NB4 (cell line): ENCODE measurements around the gene TLK1.

Experiments
- DNase-seq: peaks from one replicate; pipeline ENCODE4 v3.0.0; 2010; ENCODE audit warnings: low read depth
- H3K4me3 ChIP-seq: one replicate; pipeline ENCODE4 v1.5.1; 2011; ENCODE audit warnings: mild to moderate bottlenecking, low read depth, low read length, moderate library complexity
- CTCF ChIP-seq: IDR thresholded peaks from one replicate; pipeline ENCODE4 v1.5.1; 2012; ENCODE audit warnings: low read depth, low read length
- MYC ChIP-seq: IDR thresholded peaks from 2 replicates; pipeline ENCODE4 v1.6.1; 2011; ENCODE audit warnings: low read depth, low read length
- POLR2A ChIP-seq: IDR thresholded peaks from 2 replicates; pipeline ENCODE4 v1.6.1; 2011; ENCODE audit warnings: mild to moderate bottlenecking; ENCODE audit not compliant: insufficient read length; ENCODE audit errors: extremely low read depth
- TF ChIP-seq, protein P1 (sequence below): IDR thresholded peaks from 2 replicates; pipeline ENCODE4 v1.6.1; 2011; ENCODE audit warnings: low read depth, low read length

The TLK1 gene

GRCh38 chr2:170963386-170963785 is 197.3 kb downstream of the TLK1 start:
- DNase-seq = no peak
- no peak overlapping the region for H3K4me3 ChIP-seq
- TF ChIP-seq POLR2A (no peak), CTCF (no peak), MYC (no peak)
- TF ChIP-seq, protein P1, sequence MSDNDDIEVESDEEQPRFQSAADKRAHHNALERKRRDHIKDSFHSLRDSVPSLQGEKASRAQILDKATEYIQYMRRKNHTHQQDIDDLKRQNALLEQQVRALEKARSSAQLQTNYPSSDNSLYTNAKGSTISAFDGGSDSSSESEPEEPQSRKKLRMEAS = no peak

- no peak for DNase-seq
- no peak for TF ChIP-seq CTCF
- no peak for TF ChIP-seq MYC
- TF ChIP-seq, protein P1 = no peak
- no peak for TF ChIP-seq POLR2A
- H3K4me3 ChIP-seq = no peak overlapping the region
These were observed 206.8 kb downstream of the TLK1 start for GRCh38 chr2:170953941-170954340.

DNA sequence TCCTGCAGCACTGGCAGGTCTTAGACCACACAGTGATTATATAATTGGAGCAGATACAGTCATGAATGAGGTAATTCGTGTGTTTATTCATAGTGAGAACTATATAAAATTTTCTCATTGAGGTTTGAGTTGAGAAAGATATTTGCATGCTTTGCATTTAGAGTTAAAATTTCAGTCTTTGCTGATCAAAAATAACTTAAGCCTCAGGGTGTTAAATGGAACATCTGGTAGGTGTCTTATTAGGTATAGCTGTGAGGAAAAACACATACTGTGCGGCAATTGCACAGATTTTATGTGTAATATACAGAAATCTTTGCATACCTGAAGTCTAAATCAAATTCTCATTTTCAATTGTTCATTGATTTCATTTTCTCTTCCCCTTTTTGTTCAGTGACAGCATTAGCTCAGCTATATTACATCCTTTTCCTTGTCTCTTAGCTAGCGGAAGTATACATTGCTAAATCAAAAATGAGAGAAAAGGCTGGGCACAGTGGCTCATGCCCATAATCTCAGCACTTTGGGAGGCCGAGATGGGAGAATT is 210.4 kb downstream of the TLK1 start:
- H3K4me3 ChIP-seq = no peak overlapping the region
- TF ChIP-seq POLR2A = no peak
- no peak for TF ChIP-seq MYC
- TF ChIP-seq CTCF = no peak
- TF ChIP-seq, protein P1 = no peak
- DNase-seq = no peak

GRCh38 chr2:170949415-170949814 is 211.3 kb downstream of the TLK1 start:
- TF ChIP-seq MYC = no peak
- TF ChIP-seq POLR2A = no peak
- TF ChIP-seq, protein P1 = no peak
- TF ChIP-seq CTCF = no peak
- DNase-seq = no peak

DNA sequence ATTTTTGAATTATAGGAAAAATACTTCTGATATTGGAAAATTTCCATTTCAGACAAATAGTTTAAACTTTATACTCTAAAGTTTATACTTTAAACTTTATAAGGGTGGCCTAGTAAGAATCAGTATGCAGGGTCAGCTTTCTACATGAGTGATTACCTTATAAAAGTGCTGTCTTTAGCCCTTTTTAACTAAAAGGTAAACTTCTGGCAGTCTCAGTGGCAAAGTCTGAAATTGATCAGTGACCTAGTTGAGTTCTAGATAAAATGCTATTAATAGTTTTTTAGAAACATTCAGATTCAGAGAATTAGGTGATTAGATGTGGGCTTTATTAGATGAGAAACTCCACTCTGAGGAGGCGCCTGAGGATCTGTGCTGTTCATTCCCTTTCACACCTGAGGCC is 216.1 kb downstream of the TLK1 start:
- H3K4me3 ChIP-seq = no peak overlapping the region
- TF ChIP-seq CTCF (no peak), MYC (no peak), POLR2A (no peak)
- TF ChIP-seq, protein P1 = no peak
- DNase-seq = no peak

More at GRCh38 chr2:170949415-170949814, 211.3 kb downstream of the TLK1 start:
- H3K4me3 ChIP-seq = no peak overlapping the region

- no peak overlapping the region for H3K4me3 ChIP-seq
- no peak for DNase-seq
- TF ChIP-seq, protein P1 = no peak
- TF ChIP-seq CTCF (no peak), MYC (no peak), POLR2A (no peak)
These were observed 217.1 kb downstream of the TLK1 start for GRCh38 chr2:170943596-170943995.
